Frontal cortex (tissue), 4 donors: ENCODE data around the gene SGTA. TPM values are rescaled to one million over a fixed set of nuclear protein-coding genes. Genes with fewer than 3 reads are reported as not detected.
"Not testable (repeated sequence)": the region's sequence is repeated elsewhere in the genome, so short reads cannot be mapped to it uniquely, and the experiment has no call there.

Source experiments
- DNase-seq, 2 donors: peaks; one replicate each; pipeline ENCODE4 v3.0.0; 2012; ENCODE audit warnings: low spot score in 2 of 2
- FAIRE-seq: peaks from 2 replicates; lab custom pipeline; 2012; peaks lifted over from hg19 to GRCh38; lab: Jason Lieb, UNC
- total RNA-seq: library from RNA; depleted of rRNA; stranded (reverse); fragments of >200 nt; gene quantifications from one replicate; pipeline ENCODE4 v1.2.3, GENCODE V29; 2014
- donor health status: control.
- donor health status: control.
- donor health status: control.

The SGTA gene
- total RNA-seq, 1 donor from 2014 or later = 31.4 TPM

DNA sequence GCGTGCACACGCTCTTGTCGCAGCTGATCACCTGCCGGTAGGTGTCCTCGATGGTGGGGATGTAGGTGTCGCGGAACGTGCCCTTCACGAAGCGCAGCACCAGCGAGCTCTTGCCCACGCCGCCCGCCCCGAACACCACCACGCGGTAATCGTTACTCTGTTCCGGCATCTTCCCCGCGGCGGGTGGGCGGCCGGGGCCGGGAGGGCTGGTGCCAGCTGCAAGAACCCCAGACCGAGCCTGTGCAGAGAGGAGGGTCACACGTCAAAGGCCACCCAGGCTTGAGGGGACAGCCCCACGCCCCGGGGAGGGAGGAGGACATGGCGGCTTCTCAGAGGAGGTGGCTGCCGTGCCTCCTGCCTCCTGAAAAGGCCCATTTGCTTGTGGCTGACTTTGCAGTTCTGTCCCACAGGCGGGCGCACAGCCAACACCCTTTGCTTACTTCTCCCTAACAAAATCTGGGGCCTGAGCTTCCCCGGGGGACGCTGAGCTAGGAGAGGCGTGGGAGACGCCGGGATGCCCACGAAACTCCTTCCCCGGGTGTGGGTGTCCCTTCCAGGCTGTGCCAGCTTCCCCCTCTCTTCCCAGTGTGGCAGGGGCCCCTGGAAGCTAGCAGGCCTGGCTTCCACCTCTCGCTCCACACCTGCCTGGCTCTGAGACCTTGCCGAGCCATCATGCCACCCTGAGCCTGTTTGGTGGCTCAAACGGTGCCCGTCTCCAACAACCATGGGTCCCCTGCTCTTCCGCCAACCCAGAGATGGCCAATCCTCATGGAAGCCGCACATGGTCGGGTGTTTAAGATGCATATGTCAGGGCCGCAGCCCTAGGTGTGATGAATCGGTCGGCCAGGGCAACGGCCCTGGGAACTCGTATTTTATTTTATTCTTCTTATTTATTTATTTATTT is 65.2 kb downstream of the SGTA start:
- no peak for DNase-seq

DNA sequence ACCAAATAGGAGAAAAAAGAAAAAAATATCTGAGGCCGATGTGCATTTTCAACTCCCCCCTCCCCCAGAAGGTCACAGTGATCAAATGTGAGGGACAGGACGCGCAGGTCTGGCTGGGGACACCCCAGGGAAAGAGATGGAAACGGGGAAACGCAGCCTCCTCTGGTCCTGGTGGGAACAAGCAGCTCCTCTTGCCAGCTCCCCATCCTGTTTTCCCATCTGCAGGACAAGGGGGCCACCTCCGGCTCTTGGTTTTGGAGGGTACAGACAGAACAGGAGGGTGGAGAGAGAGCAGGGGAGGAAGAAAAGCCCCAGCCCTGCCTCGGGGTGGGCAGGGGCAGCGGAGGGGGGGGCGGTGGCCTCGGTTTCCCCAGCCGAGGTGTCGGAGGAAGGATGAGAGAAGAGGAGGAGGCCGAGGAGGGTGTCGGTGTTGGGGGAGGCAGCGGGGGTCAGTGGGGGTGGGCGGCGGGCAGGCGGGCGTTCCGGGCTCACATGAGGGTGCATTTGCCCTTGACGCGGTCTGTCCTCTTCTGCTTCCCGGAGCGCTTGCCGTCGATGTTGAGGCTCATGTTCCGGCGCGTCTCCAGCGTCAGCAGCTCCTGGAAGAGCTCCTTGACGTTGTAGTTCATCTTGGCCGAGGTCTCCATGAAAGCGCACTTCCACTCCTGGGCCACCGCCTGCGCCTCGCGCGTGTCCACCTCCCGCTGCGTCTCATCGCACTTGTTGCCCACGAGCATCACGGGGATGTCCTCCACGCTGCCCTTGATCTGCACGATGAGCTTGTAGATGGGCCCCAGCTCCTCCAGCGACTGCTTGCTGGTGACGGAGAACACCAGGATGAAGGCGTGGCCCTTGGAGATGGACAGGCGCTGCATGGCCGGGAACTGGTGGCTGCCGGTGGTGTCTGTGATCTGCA is 66.1 kb downstream of the SGTA start:
- DNase-seq = no peak
- FAIRE-seq = no peak

More for the DNA sequence above, 65.2 kb downstream of the SGTA start:
- FAIRE-seq = no peak

DNA sequence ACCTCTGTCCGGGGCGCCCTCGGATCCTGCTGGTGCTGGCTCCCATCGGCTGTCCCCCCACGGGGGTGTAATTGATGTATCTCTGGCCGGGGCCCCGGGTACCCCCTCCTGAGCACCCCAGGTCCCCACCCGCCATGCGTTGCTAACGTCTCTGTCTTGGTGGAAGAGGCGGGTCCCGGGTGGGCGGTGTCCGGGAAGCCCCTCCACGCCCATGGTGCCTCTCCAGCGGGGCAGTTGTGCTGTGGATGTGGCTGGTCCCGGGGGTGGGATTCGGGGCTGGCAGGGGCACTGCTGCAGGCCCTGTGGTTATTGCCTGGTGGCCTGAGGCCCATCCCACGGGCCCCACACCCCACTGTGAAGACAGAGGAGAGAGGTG is 66.8 kb downstream of the SGTA start:
- no peak for DNase-seq
- FAIRE-seq = no peak

DNA sequence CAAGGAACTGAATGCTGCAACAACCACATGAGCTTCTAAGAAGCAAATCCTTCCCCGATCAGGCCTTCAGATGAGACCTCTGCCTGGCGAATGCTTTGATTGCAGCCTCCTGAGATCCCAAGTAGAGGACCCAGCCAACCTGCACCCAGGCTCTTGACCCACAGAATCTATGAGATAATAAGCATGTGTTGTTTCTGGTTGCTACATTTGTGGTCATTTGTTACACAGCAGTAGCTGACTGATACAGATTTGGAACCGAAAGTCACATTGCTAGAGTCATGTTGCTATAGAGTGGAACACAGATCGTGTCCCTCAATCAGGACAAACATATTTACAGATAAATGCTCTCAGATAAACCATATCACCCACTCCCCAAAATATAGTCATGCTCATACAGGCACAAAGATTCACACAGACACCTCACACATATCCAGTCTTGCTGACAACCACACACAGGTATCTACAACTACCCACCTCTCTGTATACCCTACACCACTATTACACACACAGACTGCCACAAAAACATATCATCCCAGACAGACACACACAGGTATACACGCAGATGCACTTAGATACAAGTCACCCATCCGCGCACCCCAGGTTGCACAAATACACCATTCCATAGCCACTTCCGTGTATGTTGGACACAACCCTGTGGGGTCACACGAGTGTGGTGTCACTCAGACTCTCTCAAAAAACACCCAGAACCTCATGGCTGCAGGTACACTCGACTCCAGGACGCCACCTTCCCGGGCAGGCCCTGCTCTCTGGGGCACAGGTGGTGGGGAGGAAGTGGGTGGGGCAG is 67.4 kb downstream of the SGTA start:
- FAIRE-seq (no peak), DNase-seq (no peak)

DNA sequence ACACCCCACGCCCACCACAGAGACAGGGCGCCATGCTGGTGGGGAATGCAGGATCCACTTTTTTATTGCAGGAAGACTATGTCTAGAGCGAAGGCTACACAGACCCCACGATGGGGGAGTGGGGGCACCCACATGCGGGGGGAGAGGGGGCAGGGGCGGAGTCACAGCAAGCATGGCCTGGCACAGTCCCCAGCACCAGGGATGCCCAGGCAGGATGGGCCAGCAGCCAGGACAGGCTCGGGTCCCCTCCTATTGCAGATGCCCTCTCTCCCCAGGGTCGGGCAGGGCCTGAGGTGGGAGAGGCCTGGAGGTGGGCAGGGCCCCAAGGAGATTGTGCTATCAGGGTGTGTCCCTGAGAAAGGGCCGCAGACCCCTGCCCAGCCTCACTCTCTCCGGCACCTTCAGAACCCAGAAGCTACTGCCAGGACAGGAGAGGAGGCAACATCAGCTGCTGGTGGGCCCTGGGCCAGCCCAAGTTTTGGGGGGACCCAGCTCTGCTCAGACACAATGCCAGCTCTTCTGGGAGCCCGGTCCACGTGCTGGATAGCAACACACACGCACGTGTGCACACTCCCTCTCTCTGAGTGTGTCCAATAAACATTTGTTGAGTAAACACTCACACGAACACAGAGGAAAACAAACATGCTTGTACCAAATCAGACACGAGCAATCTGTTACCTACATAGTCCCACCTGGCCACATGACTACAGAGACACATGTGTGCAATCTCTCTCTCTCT is 68.4 kb downstream of the SGTA start:
- FAIRE-seq (no peak), DNase-seq (no peak)

DNA sequence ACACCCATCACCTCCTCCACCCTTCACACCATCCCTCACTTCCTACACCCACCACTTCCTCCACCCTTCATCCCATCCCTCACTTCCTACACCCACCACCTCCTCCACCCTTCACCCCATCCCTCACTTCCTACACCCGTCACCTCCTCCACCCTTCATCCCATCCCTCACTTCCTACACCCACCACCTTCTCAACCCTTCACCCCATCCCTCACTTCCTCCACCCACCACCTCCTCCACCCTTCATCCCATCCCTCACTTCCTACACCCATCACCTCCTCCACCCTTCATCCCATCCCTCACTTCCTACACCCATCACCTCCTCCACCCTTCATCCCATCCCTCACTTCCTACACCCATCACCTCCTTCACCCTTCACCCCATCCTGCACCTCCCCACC is 69.0 kb downstream of the SGTA start:
- not testable (repeated sequence) for DNase-seq, FAIRE-seq

DNA sequence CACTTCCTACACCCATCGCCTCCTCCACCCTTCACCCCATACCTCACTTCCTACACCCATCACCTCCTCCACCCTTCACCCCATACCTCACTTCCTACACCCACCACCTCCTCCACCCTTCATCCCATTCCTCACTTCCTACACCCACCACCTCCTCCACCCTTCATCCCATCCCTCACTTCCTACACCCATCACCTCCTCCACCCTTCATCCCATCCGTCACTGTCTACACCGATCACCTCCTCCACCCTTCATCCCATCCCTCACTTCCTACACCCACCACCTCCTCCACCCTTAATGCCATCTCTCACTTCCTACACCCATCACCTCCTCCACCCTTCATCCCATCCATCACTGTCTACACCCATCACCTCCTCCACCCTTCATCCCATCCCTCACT is 69.9 kb downstream of the SGTA start:
- not testable (repeated sequence) for DNase-seq, FAIRE-seq

DNA sequence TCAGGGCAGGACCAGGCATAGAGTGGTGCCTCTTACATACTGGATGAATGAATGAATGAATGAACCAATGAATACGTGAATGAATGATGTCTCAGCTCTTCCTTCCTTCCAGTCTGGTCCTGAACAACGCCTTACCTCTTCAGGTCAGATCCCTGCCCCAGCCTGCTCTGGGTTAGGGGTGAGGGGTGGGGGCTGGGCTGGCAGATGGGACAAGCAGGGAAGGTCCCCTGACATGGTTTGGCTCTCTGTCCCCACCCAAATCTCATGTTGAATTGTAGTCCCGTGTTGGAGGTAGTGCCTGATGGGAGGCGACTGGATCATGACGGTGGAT is 71.2 kb downstream of the SGTA start:
- DNase-seq (no peak), FAIRE-seq (no peak)

DNA sequence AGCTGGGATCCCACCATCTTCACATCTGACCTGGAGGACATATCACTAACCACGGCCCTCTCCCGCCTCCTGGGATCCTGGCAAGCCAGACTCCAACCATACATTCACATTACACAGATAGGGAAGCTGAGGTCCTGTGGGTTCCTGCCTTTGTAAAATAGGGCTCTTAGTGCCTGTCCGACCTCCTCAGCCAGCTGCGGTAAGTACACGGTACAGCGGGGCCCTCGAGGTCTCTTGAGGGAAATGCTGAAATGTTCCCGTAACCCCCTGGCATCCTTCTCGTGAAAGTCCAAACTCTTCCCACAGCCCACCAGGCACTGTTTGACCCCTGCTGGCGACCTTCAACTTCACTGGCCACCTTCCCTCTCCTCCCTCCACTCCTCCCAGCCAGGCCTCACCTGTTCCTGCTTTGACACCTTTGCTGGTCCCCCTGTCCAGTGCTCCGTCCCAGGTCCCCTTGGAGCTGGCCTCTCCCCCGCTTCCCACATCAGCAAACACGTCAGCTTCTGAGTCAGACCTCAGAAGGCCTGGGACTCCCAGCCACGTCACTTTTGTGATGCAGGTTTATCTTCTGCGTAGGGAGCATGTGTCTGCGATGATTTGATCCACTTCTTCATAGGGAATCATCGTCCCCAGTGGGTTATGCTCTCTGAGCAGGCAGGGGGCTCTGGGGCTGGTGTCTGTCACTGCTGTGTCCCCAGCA is 71.8 kb downstream of the SGTA start:
- no peak for FAIRE-seq
- no peak for DNase-seq

DNA sequence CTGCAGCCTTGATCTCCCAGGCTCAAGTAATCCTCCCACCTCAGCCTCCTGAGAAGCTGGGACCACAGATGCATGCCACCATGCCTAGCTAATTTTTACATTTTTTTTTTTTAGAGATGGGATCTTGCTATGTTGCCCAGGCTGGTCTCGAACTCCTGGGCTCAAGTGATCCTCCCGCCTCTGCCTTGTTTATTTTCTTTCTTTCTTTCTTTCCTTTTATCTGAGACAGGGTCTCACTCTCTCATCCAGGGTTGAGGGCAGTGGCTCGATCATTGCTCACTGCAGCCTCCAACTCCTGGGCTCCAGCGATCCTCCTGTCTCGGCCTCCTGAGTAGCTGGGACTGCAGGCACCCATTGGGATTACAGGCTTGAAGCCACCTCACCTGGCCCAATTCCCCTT is 76.8 kb downstream of the SGTA start:
- FAIRE-seq = no peak
- DNase-seq = no peak

Other genes with a start within 250 kb of the SGTA start
- 7.7 TPM for gene GNG7, start 80.6 kb downstream of the SGTA start, total RNA-seq
- gene DIRAS1, start 61.9 kb downstream of the SGTA start, total RNA-seq = 20.8 TPM
- gene SLC39A3, start 43.3 kb downstream of the SGTA start, total RNA-seq = 24.9 TPM
- gene THOP1, start 2.2 kb upstream of the SGTA start, total RNA-seq = 31.4 TPM
- gene ZNF554, start 36.6 kb upstream of the SGTA start, total RNA-seq = 18.3 TPM
- 23.2 TPM for gene ZNF555, start 58.2 kb upstream of the SGTA start, total RNA-seq
- gene ZNF556, start 84.1 kb upstream of the SGTA start, total RNA-seq = under 0.01 TPM
- gene ZNF57, start 117.7 kb upstream of the SGTA start, total RNA-seq = 4.1 TPM
- gene ZNF77, start 161.7 kb upstream of the SGTA start, total RNA-seq = 6.9 TPM
- 0.82 TPM for gene TLE6, start 194.3 kb upstream of the SGTA start, total RNA-seq
- gene TLE2, start 246.0 kb upstream of the SGTA start, total RNA-seq = 5.3 TPM